GM21381 (cell line): ENCODE measurements around the gene MSH5.
"Not testable (repeated sequence)": the region's sequence is repeated elsewhere in the genome, so short reads cannot be mapped to it uniquely, and the experiment has no call there.

Experiments used
- ATAC-seq: cut with Tn5 transposase; IDR thresholded peaks from one replicate; pipeline ENCODE4 v1.9.1; 2021; ENCODE audit warnings: mild to moderate bottlenecking, moderate library complexity; ENCODE audit not compliant: unreplicated experiment

Gene MSH5

DNA sequence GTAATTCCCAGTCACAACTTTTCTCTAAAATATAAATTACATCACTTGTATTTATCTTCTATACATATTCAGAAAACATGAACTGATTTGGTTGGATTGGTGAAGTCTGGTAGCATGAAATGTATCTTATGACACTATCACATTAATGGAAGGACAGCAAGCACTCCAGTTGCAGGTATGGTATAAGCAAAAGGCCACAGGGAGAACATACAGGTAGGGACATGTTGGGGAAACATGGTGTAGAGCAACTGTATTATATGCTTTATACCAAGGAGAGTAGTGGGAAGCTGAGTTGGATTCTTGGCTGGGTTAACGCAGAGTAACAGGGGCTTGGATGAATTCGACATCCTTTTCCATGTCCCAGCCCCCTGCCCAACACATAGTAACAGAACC, 57.2 kb downstream of the MSH5 start:
- no peak for ATAC-seq

DNA sequence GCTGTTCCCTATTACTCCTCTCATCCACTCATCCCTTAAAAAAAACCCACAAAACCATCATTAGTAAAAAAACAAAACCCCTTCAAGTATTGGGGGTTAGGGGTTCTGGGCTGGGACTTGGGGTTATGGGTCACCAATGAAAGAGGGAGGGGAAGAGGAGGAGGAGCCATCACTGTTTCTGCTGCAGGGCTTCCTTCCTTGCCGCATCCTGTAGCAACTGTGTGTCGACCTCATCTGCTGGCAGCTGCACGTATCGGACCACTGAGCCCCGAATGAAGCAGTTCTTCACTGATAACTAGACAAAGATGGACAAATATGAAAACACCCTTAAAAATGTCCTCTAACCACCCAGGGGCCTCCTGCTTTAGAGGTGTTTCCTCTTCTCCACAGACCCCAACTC, 57.8 kb downstream of the MSH5 start:
- no peak for ATAC-seq

DNA sequence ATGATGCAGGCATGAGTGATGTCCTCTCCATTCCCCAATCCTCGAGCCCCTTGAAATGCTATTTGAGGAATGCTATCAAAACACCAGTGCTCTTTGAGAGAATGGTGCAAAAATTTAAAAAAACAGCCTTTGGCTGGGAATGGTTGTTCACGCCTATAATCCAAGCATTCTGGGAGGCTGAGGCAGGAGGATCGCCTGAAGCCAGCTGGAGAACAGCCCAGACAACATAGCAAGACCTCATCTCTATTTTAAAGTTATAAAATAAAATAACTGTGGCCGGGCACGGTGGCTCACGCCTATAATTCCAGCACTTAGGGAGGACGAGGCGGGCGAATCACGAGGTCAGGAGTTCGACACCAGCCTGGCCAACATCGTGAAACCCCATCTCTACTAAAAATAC, 60.0 kb downstream of the MSH5 start:
- ATAC-seq: no peak

DNA sequence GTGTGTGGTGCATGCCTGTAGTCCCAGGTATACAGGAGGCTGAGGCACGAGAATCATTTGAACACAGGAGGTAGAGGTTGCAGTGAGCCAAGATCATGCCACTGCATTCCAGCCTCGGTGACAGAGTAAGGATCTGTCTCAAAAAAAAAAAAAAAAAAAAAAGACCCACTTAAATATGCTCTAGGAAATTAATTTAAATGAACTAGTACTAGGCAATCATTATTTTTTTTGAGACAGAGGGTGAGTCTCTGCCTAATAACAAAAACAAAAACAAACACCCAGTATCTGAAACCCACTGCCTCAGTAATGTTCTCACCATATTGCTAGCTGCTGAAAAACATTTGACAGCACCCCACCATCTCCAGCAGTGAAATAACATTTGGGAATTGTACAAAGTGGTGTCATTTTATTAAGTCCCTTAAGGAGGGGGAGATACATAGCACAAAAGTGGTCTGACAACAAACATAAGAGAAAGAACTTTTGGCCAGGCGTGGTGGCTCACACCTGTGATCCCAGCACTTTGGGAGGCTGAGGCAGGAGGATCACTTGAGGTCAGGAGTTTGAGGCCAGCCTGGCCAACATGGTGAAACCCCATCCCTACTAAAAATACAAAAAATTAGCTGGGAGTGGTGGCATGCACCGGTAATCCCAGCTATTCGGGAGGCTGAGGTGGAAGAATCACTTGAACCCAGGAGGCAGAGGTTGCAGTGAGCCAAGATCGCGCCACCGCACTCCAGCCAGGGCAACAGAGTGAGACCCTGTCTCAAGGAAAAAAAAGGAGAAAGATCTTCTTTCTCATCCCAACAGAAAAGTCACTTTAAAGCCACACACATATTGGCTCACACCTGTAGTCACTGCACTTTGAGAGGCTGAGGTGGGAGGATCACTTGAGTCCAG, 61.5 kb downstream of the MSH5 start:
- not testable (repeated sequence) for ATAC-seq

DNA sequence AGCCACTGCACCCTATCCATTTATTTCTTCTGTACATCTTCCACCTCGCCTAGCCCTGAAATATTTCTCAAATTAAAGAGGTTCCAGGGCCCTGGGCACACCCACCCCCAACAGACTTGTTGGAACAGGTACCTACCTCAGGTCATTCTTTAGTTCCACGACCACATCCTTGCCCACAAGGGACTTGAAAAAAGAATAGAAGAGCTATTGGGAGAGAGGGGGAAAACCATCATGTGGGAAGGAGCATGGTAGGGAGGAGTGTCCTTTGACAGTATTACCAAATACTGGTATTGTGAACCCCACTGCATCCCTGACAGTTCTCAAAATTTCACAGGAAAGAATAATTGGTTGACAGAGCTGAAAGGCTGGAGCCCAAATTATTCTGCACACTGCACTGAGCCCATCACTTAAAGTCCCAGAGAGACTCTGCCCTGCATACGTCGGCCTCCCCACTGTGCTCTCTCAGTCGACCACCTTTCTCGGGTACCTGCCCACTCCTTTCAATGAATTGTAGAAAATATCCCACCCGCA, 66.2 kb downstream of the MSH5 start:
- ATAC-seq: no peak

DNA sequence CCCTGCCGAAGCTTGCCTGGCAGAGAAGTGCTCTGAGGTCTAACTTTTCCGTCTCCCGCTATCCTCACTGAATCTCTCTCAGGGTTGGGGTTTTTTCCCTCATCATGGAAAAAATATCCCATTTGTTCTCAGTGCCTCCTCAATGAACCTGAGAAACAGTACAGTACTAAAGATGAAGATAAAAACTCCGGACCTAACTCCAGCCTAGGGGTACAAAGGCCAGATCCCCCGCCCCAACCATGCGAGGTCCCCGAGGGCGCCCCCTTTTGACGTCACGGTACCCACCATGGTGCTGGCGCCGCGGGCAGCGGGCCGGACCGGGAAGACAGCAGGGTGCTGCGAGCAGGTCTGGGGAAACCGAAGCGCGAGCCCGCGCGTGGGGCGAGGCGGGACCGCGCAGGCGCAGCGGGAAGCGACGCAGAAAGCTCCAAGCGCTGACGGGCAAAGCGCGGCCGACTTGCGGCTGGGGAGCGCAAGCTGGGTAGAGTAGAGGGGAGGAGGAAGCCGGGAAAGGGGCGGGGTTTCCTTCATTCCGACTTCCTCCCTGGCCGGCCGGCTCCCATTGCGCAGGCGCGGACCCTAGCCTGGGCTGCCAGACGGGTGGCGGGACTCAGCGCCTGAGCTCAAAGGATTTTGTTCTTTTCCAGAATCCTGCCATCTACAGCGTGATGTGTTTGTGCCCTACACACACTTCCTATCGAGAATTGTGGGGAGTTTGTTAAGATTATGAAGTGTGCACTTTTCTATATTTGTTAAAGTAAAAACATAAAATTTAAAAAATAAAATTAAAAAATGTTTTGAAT, 66.9 kb downstream of the MSH5 start, which contains the start of gene LSM2:
TSS of gene LSM2 (minus strand) at position 497 of the 803 bp plus-strand sequence. CDS start at position 288, 209 bp downstream.
- peak; percentile 82 for ATAC-seq

DNA sequence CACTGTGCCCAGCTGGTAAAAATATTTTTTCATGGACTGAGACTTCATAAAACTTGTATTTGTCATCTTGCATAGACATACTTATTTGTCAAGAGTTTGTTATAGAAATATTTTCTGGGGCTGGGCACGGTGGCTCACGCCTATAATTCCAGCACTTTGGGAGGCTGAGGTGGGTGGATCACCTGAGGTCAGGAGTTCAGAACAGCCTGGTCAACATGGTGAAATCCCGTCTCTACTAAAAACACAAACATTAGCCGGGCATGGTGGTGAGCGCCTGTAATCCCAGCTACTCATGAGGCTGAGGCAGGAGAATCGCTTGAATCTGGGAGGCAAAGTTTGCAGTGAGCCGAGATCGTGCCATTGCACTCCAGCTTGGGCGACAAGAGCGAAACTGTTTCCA, 68.8 kb downstream of the MSH5 start:
- not testable (repeated sequence) for ATAC-seq

DNA sequence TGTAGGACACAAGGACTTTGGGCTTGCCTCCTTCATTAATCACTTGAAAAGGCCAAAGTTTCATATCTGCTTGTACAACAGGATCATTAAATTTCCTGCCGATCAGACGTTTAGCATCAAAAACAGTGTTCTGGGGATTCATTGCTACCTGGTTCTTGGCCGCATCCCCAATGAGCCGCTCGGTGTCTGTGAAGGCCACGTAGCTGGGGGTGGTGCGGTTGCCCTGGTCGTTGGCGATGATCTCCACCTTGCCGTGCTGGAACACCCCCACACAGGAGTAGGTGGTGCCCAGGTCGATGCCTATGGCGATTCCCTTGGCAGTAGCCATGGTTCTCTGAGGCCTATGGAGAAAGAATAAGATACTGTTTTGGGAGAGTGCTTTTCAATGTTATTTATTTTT, 71.8 kb downstream of the MSH5 start:
- no peak for ATAC-seq
